ENCODE results near the gene INAVA.

GRCh38 chr1:200887772-200888348 is 6.8 kb upstream of the INAVA start:
- TF ChIP-seq CTCF (IDR thresholded peaks at IDR 0.05; ENCODE audit: low read depth, low read length, missing input control) (no peak), RAD21 (IDR thresholded peaks at IDR 0.05) (no peak), JUND (IDR thresholded peaks at IDR 0.05) (no peak), YY1 (IDR thresholded peaks at IDR 0.05) (no peak), REST (IDR thresholded peaks at IDR 0.05) (no peak), ZBTB33 (IDR thresholded peaks at IDR 0.05) (no peak), MAX (IDR thresholded peaks at IDR 0.05) (no peak), EGR1 (IDR thresholded peaks at IDR 0.05; ENCODE audit: low read depth in 2 of 2) (no peak), RXRA (IDR thresholded peaks at IDR 0.05) (no peak)

Measured in liver (tissue), 3 donors.